MV-4-11 (cell line): ENCODE results near the gene GARNL3.

Experiments
- DNase-seq: peaks from one replicate; lab custom pipeline; 2025; lab: John Stamatoyannopoulos, UW

Gene GARNL3

GRCh38 chr9:127313042-127313560 lies 48.5 kb downstream of the GARNL3 start:
- DNase-seq, result no peak

- DNase-seq, result no peak
These were observed 50.3 kb downstream of the GARNL3 start for GRCh38 chr9:127314911-127315310.

- DNase-seq, result no peak
These were observed 52.2 kb downstream of the GARNL3 start for GRCh38 chr9:127316586-127317323.

- DNase-seq, result no peak
These were observed 54.1 kb downstream of the GARNL3 start for GRCh38 chr9:127318651-127319167.

- peak; percentile 86 for DNase-seq
These were observed 55.0 kb downstream of the GARNL3 start for GRCh38 chr9:127319366-127320114.

GRCh38 chr9:127320115-127320378 lies 55.5 kb downstream of the GARNL3 start:
- DNase-seq, result no peak

GRCh38 chr9:127323393-127323792 lies 58.8 kb downstream of the GARNL3 start:
- no peak for DNase-seq

- DNase-seq, result no peak
These were observed 65.9 kb downstream of the GARNL3 start for GRCh38 chr9:127330501-127330900.

- no peak for DNase-seq
These were observed 68.9 kb downstream of the GARNL3 start for GRCh38 chr9:127333221-127334064.

- peak; percentile 61 for DNase-seq
These were observed 70.2 kb downstream of the GARNL3 start for GRCh38 chr9:127334725-127335124.

GRCh38 chr9:127336086-127336485 lies 71.5 kb downstream of the GARNL3 start:
- DNase-seq, result no peak

- no peak for DNase-seq
These were observed 72.2 kb downstream of the GARNL3 start for GRCh38 chr9:127336506-127337352.

GRCh38 chr9:127340721-127341120 lies 76.1 kb downstream of the GARNL3 start:
- no peak for DNase-seq

- no peak for DNase-seq
These were observed 76.6 kb downstream of the GARNL3 start for GRCh38 chr9:127341152-127341551.

GRCh38 chr9:127344368-127345000 lies 79.9 kb downstream of the GARNL3 start:
- no peak for DNase-seq

- no peak for DNase-seq
These were observed 81.0 kb downstream of the GARNL3 start for GRCh38 chr9:127345566-127345965.

- DNase-seq, result no peak
These were observed 82.0 kb downstream of the GARNL3 start for GRCh38 chr9:127346584-127346983.

- peak; percentile 9 for DNase-seq
These were observed 83.5 kb downstream of the GARNL3 start for GRCh38 chr9:127347831-127348776.

GRCh38 chr9:127349483-127350113 lies 85.0 kb downstream of the GARNL3 start:
- DNase-seq, result no peak
